Tibial artery (tissue), 4 donors: ENCODE results near the gene SLC43A1.

Source experiments
- DNase-seq, 2 donors: peaks; one replicate each; pipeline ENCODE4 v3.0.0-alpha.2; 2019
- H3K27ac ChIP-seq, 2 donors: fragments of 200-600 bp; sonication (generic) in 1 of 2; 1 replicate in 1 of 2; 2 replicates in 1 of 2; pipeline ENCODE4 v1.5.1; 2018 to 2019; ENCODE audit warnings: mild to moderate bottlenecking in 1 of 2
- H3K27me3 ChIP-seq, 2 donors: fragments of 200-600 bp; sonication (generic) in 1 of 2; one replicate each; pipeline versions ENCODE4 v1.5.1 to v1.6.0; 2016 to 2019
- H3K36me3 ChIP-seq, 3 donors: fragments of 200-600 bp; sonication (generic) in 2 of 3; one replicate each; pipeline ENCODE4 v1.5.1; 2016 to 2019; ENCODE audit warnings: mild to moderate bottlenecking in 2 of 3
- H3K4me1 ChIP-seq, 4 donors: fragments of 200-600 bp; sonication (generic) in 2 of 4; 1 replicate in 3 of 4; 2 replicates in 1 of 4; pipeline ENCODE4 v1.5.1; 2016 to 2019
- H3K4me3 ChIP-seq, 2 donors: fragments of 200-600 bp; sonication (generic) in 1 of 2; 1 replicate in 1 of 2; 2 replicates in 1 of 2; pipeline ENCODE4 v1.5.1; 2018 to 2019; ENCODE audit warnings: mild to moderate bottlenecking in 2 of 2
- H3K9me3 ChIP-seq, 3 donors: fragments of 200-600 bp; sonication (generic) in 1 of 3; one replicate each; pipeline ENCODE4 v1.5.1; 2016 to 2019
- CTCF ChIP-seq, 2 experiments: fragments of 200-600 bp in 1 of 2; fragments of 450-650 bp in 1 of 2; IDR thresholded peaks; one replicate each; pipeline ENCODE4 v1.5.1; 2017 to 2019; ENCODE audit warnings: antibody characterized with exemption in 2 of 2, mild to moderate bottlenecking in 1 of 2, moderate library complexity in 1 of 2
- intact Hi-C: fragments of 100-400 bp; cut with DNase I; formaldehyde crosslinking; loops from one replicate; pipeline ENCODE4 v1.15.0; 2023; ENCODE audit warnings: low total_unique reads

SLC43A1 gene

GRCh38 chr11:57491371-57492061 is 24.0 kb downstream of the SLC43A1 start:
- H3K4me3 ChIP-seq = no peak overlapping the region
- DNase-seq = no peak
- intact Hi-C loops = loop anchor here (2.0 to 10.0 kb wide), 2 partner anchors 35 to 153 kb away; partner anchors contain the start of gene YPEL4
- H3K4me1 ChIP-seq = no peaks in the 10 kb centered on the region
- no peaks in the 10 kb centered on the region for H3K9me3 ChIP-seq
- H3K27me3 ChIP-seq = no peaks in the 10 kb centered on the region
- H3K27ac ChIP-seq = no peak overlapping the region
- H3K36me3 ChIP-seq = peaks cover 37 to 63% (median 52%) of the 10 kb centered on the region in 3 donors
- peak in 1 of 2 experiments; percentile 44 for TF ChIP-seq CTCF (IDR thresholded peaks at IDR 0.05)

- H3K27me3 ChIP-seq = no peaks in the 10 kb centered on the region
- intact Hi-C loops = loop anchor here (10.0 kb wide), 1 partner anchor 154 kb away; the partner anchor contains the start of gene YPEL4
- H3K9me3 ChIP-seq = no peaks in the 10 kb centered on the region
- no peak for DNase-seq
- TF ChIP-seq CTCF (IDR thresholded peaks at IDR 0.05) = no peak
- no peaks in the 10 kb centered on the region for H3K4me1 ChIP-seq
- no peak overlapping the region for H3K27ac ChIP-seq
- H3K4me3 ChIP-seq = no peak overlapping the region
- H3K36me3 ChIP-seq = peaks cover 40 to 64% (median 56%) of the 10 kb centered on the region in 3 donors
Observed at GRCh38 chr11:57490456-57491248, 24.9 kb downstream of the SLC43A1 start.

DNA sequence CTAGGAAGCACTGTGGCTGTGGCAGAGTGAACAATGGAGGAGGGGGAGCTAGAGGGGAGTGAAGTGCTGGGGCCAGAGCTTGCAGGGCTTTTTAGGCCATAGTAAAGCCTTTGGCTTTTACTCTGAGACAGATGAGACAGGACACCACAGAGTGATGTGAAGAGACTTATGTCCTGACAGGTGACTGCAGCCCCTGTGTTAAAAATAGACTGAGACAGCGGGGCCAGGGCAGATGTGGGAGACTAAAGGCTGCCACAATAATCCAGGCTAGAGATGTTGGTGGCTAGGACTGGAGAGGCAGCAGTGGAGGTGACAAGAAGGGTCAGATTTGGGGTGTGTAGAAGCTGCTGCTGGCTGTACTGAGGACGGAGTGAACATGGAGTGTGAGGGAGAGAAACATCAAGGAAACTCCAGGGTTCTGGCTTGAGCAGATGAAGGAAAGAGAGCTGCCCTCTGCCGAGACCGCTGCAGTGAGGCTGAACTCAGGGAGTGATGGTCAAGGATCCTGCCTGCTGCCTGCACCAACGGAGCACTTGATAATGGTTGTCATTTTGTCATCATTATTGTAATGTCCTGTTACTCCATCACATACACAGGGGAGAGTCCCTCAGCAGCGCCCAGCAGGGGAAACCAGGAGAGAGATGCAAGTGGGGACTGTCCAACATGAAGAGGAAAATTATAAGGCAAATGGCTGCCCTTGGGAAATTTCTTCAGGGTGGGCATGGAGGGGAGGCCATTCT is 27.4 kb downstream of the SLC43A1 start:
- intact Hi-C loops = no loop called here
- H3K27ac ChIP-seq = no peak overlapping the region
- TF ChIP-seq CTCF (IDR thresholded peaks at IDR 0.05) = no peak
- H3K4me1 ChIP-seq = peaks cover 0 to 5% (median 3%) of the 10 kb centered on the region in 4 donors
- no peak for DNase-seq
- peaks cover 56 to 75% (median 74%) of the 10 kb centered on the region in 3 donors for H3K36me3 ChIP-seq
- no peak overlapping the region for H3K4me3 ChIP-seq
- peaks cover 0 to 9% of the 10 kb centered on the region in 2 donors for H3K27me3 ChIP-seq
- no peaks in the 10 kb centered on the region for H3K9me3 ChIP-seq

- Histone ChIP-seq H3K27ac (no peak overlapping the region), H3K9me3 (no peaks in the 10 kb centered on the region), H3K4me1 (peaks cover 4 to 14% (median 10%) of the 10 kb centered on the region in 4 donors), H3K27me3 (peaks cover 0 to 18% of the 10 kb centered on the region in 2 donors), H3K36me3 (peaks cover 56 to 75% (median 74%) of the 10 kb centered on the region in 3 donors), H3K4me3 (no peak overlapping the region)
- no peak for TF ChIP-seq CTCF (IDR thresholded peaks at IDR 0.05)
- DNase-seq = no peak
- intact Hi-C loops = no loop called here
Observed at GRCh38 chr11:57487021-57487778, 28.3 kb downstream of the SLC43A1 start.
